ENCODE data around the gene RTL5. TPM values are rescaled to one million over a fixed set of nuclear protein-coding genes. Genes with fewer than 3 reads are reported as not detected.

The RTL5 gene
- total RNA-seq, 4 donors from 2014 or later, result 8.0 to 19.8 (median 13.3) TPM

GRCh38 chrX:72127332-72127731, 4.4 kb downstream of the RTL5 start:
- no peak for DNase-seq (ENCODE audit: extremely low spot score)
- Histone ChIP-seq H3K9me3 (no peaks in the 10 kb centered on the region), H3K36me3 (no peaks in the 10 kb centered on the region), H3K27ac (replicated peaks in 1 of 4) (peak overlapping the region; percentile 49 to 83 (median 79)), H3K4me3 (no peak overlapping the region), H3K27me3 (peaks cover 0 to 3% (median 0%) of the 10 kb centered on the region in 4 donors), H3K4me1 (peaks cover 29 to 90% (median 86%) of the 10 kb centered on the region in 4 donors)
- intact Hi-C loops (cut with DNase I), result loop anchor here (2.0 kb wide), 1 partner anchor 109 kb away; no protein-coding TSS in a partner anchor
- 52% methylated on average over 3 of the region's 3 CpGs for WGBS
- TF ChIP-seq CTCF (IDR thresholded peaks at IDR 0.05) (no peak), EP300 (IDR thresholded peaks at IDR 0.05) (no peak), POLR2AphosphoS5 (IDR thresholded peaks at IDR 0.05) (no peak), POLR2A (IDR thresholded peaks at IDR 0.05; ENCODE audit: low read depth) (no peak)

- intact Hi-C loops (cut with DNase I), result loop anchor here (2.0 kb wide), 1 partner anchor 108 kb away; no protein-coding TSS in a partner anchor
- H3K4me3 ChIP-seq, result no peak overlapping the region
- WGBS, result 22% methylated on average over 9 of the region's 9 CpGs
Observed at GRCh38 chrX:72126539-72127140, 5.1 kb downstream of the RTL5 start.

GRCh38 chrX:72126048-72126415, 5.7 kb downstream of the RTL5 start:
- Histone ChIP-seq H3K9me3 (no peaks in the 10 kb centered on the region), H3K4me1 (peaks cover 32 to 98% (median 95%) of the 10 kb centered on the region in 4 donors), H3K4me3 (no peak overlapping the region), H3K36me3 (no peaks in the 10 kb centered on the region), H3K27ac (replicated peaks in 1 of 4) (peak overlapping the region; percentile 79 to 83 (median 80)), H3K27me3 (peaks cover 0 to 3% (median 0%) of the 10 kb centered on the region in 4 donors)
- TF ChIP-seq POLR2A (IDR thresholded peaks at IDR 0.05; ENCODE audit: low read depth) (no peak), CTCF (IDR thresholded peaks at IDR 0.05) (no peak), POLR2AphosphoS5 (IDR thresholded peaks at IDR 0.05) (peak in 1 of 2 donors; percentile 24)
- DNase-seq (ENCODE audit: extremely low spot score), result no peak
- intact Hi-C loops (cut with DNase I), result loop anchor here (2.0 kb wide), 1 partner anchor 107 kb away; no protein-coding TSS in a partner anchor
- 39% methylated on average over 3 of the region's 3 CpGs for WGBS

More at GRCh38 chrX:72126539-72127140, 5.1 kb downstream of the RTL5 start:
- DNase-seq (ENCODE audit: extremely low spot score), result peak; percentile 95
- Histone ChIP-seq H3K36me3 (no peaks in the 10 kb centered on the region), H3K27me3 (peaks cover 0 to 3% (median 0%) of the 10 kb centered on the region in 4 donors), H3K9me3 (no peaks in the 10 kb centered on the region), H3K27ac (replicated peaks in 1 of 4) (peak overlapping the region; percentile 79 to 83 (median 80)), H3K4me1 (peaks cover 29 to 94% (median 90%) of the 10 kb centered on the region in 4 donors)
- TF ChIP-seq POLR2AphosphoS5 (IDR thresholded peaks at IDR 0.05) (peak; percentile 37 to 63), EP300 (IDR thresholded peaks at IDR 0.05) (no peak), CTCF (IDR thresholded peaks at IDR 0.05) (peak; percentile 84 to 86 (median 85)), POLR2A (IDR thresholded peaks at IDR 0.05; ENCODE audit: low read depth) (no peak)

- Histone ChIP-seq H3K27ac (replicated peaks in 1 of 4) (peak overlapping the region; percentile 79 to 83 (median 80)), H3K4me1 (peaks cover 37 to 98% (median 95%) of the 10 kb centered on the region in 4 donors), H3K4me3 (no peak overlapping the region), H3K36me3 (no peaks in the 10 kb centered on the region), H3K27me3 (peaks cover 0 to 3% (median 0%) of the 10 kb centered on the region in 4 donors), H3K9me3 (no peaks in the 10 kb centered on the region)
- no peak for DNase-seq (ENCODE audit: extremely low spot score)
- WGBS, result 33% methylated on average over 3 of the region's 6 CpGs
- intact Hi-C loops (cut with DNase I), result loop anchor here (2.0 kb wide), 1 partner anchor 107 kb away; no protein-coding TSS in a partner anchor
- TF ChIP-seq EP300 (IDR thresholded peaks at IDR 0.05) (no peak), CTCF (IDR thresholded peaks at IDR 0.05) (peak in 1 of 3 experiments; percentile 5)
Observed at GRCh38 chrX:72125331-72126047, 6.2 kb downstream of the RTL5 start.
